GDM1 (cell line): Measurements from ENCODE around the gene NCAPD2.
"Not testable (repeated sequence)": the region's sequence is repeated elsewhere in the genome, so short reads cannot be mapped to it uniquely, and the experiment has no call there.

ENCODE experiments used
- DNase-seq: peaks from one replicate; lab custom pipeline; 2025; lab: John Stamatoyannopoulos, UW

The NCAPD2 gene

GRCh38 chr12:6463216-6463615 lies 30.7 kb upstream of the NCAPD2 start:
- no peak for DNase-seq

- no peak for DNase-seq
Measured at GRCh38 chr12:6463858-6464257, 30.0 kb upstream of the NCAPD2 start.

GRCh38 chr12:6464531-6464930 lies 29.4 kb upstream of the NCAPD2 start:
- DNase-seq: no peak

GRCh38 chr12:6465467-6466183 lies 28.3 kb upstream of the NCAPD2 start:
- peak; percentile 34 for DNase-seq

GRCh38 chr12:6466184-6466573 lies 27.7 kb upstream of the NCAPD2 start:
- DNase-seq: no peak

- DNase-seq: not testable (repeated sequence)
Measured at GRCh38 chr12:6466751-6467150, 27.2 kb upstream of the NCAPD2 start.

- not testable (repeated sequence) for DNase-seq
Measured at GRCh38 chr12:6467571-6468282, 26.2 kb upstream of the NCAPD2 start.

GRCh38 chr12:6468283-6468575 lies 25.7 kb upstream of the NCAPD2 start:
- DNase-seq: no peak

- no peak for DNase-seq
Measured at GRCh38 chr12:6469092-6469491, 24.8 kb upstream of the NCAPD2 start.

GRCh38 chr12:6469609-6470374 lies 24.1 kb upstream of the NCAPD2 start:
- no peak for DNase-seq

GRCh38 chr12:6470375-6471163 lies 23.3 kb upstream of the NCAPD2 start, which contains the start of gene VAMP1:
Gene VAMP1 (minus strand): TSS chr12:6470677. CDS start chr12:6470531, 146 bp downstream.
- DNase-seq: peak; percentile 95

- DNase-seq: no peak
Measured at GRCh38 chr12:6471989-6472360, 21.9 kb upstream of the NCAPD2 start.

- DNase-seq: no peak
Measured at GRCh38 chr12:6472491-6472890, 21.4 kb upstream of the NCAPD2 start.

GRCh38 chr12:6475233-6475975 lies 18.5 kb upstream of the NCAPD2 start:
- not testable (repeated sequence) for DNase-seq

GRCh38 chr12:6476489-6476888 lies 17.4 kb upstream of the NCAPD2 start:
- no peak for DNase-seq

- DNase-seq: not testable (repeated sequence)
Measured at GRCh38 chr12:6477601-6478377, 16.1 kb upstream of the NCAPD2 start.

- no peak for DNase-seq
Measured at GRCh38 chr12:6478416-6478815, 15.5 kb upstream of the NCAPD2 start.

GRCh38 chr12:6488240-6488639 lies 5.7 kb upstream of the NCAPD2 start:
- DNase-seq: no peak

GRCh38 chr12:6489449-6489848 lies 4.5 kb upstream of the NCAPD2 start:
- no peak for DNase-seq

- DNase-seq: not testable (repeated sequence)
Measured at GRCh38 chr12:6490673-6491072, 3.2 kb upstream of the NCAPD2 start.
